ENCODE measurements around the gene LETMD1. TPM values are rescaled to one million over a fixed set of nuclear protein-coding genes. Genes with fewer than 3 reads are reported as not detected.

LETMD1 gene
- total and polyA plus RNA-seq, 2 of the 4 experiments (the other 2 are of a cell fraction): 27.6 to 40.1 TPM

GRCh38 chr12:51065530-51065929 lies 17.4 kb downstream of the LETMD1 start:
- no peak overlapping the region for H3K23ac ChIP-seq (ENCODE audit: low read depth, low read length)
- H3K27me3 ChIP-seq (ENCODE audit: control insufficient read depth, insufficient read depth, low read length): no peaks in the 10 kb centered on the region
- H2BK120ac ChIP-seq (ENCODE audit: low read depth, low read length): no peak overlapping the region
- H3K18ac ChIP-seq (ENCODE audit: low read depth, low read length): no peak overlapping the region
- dilution Hi-C loops (cut with HindIII; ENCODE audit: low sequenced_read_pairs, unreplicated experiment): no loop called here
- no peaks in the 10 kb centered on the region for H3K9me3 ChIP-seq (ENCODE audit: control insufficient read depth, insufficient read depth, low read length)
- intact Hi-C loops (cut with micrococcal nuclease): no loop called here
- WGBS, 2 experiments (ENCODE audit: extremely low coverage in 2 of 2, insufficient read length in 1 of 2): 100% methylated on average over 3 of the region's 5 CpGs; no CpG with 5 or more reads in 1 of the 2 experiments
- H4K20me1 ChIP-seq (ENCODE audit: insufficient read depth, low read length): 0 out of 2 replicates have a peak, but pooled peaks cover 7% of the 10 kb centered on the region
- ATAC-seq (ENCODE audit: low read depth): no peak
- no peak overlapping the region for H3K4ac ChIP-seq (ENCODE audit: low read depth, low read length)
- H2AK5ac ChIP-seq (ENCODE audit: low read depth, low read length): no peak overlapping the region
- H3K4me2 ChIP-seq (ENCODE audit: low read depth, low read length): no peak overlapping the region
- no peak for DNase-seq
- H3K9me1 ChIP-seq (ENCODE audit: insufficient read depth, low read length): peaks cover 9% of the 10 kb centered on the region; the same call in 1 of the 2 replicates
- H3K14ac ChIP-seq (replicated peaks; ENCODE audit: low read depth, low read length): no peak overlapping the region
- BruUV-seq (replicated peaks): no TSS peak
- no peak overlapping the region for H3K56ac ChIP-seq (ENCODE audit: extremely low read depth, insufficient read depth, low read length)
- no peak overlapping the region for H3K4me3 ChIP-seq (ENCODE audit: insufficient read depth, low read depth, low read length)
- H3K79me1 ChIP-seq (ENCODE audit: low read depth in 1 of 2, low read length in 2 of 2): peaks cover 8 to 28% of the 10 kb centered on the region in 2 experiments; a peak in 2 of 4 replicates
- H3K9ac ChIP-seq (ENCODE audit: low read depth, low read length): no peak overlapping the region
- no peak overlapping the region for H2BK15ac ChIP-seq (ENCODE audit: low read depth, low read length)
- TF ChIP-seq MAZ (IDR thresholded peaks at IDR 0.05; ENCODE audit: borderline replicate concordance, low read depth, low read length) (no peak), RAD21 (IDR thresholded peaks at IDR 0.05; ENCODE audit: low read length) (no peak), SMC3 (IDR thresholded peaks at IDR 0.05; ENCODE audit: low read depth, low read length) (no peak), RFX5 (IDR thresholded peaks at IDR 0.05; ENCODE audit: low read depth, low read length) (no peak), MAFK (IDR thresholded peaks at IDR 0.05; ENCODE audit: low read depth, low read length) (no peak), FOS (IDR thresholded peaks at IDR 0.05; ENCODE audit: low read depth, low read length) (no peak), MXI1 (IDR thresholded peaks at IDR 0.05; ENCODE audit: borderline replicate concordance, low read depth, low read length) (no peak), POLR2A (IDR thresholded peaks at IDR 0.05; ENCODE audit: low read depth, low read length) (no peak), CHD1 (IDR thresholded peaks at IDR 0.05; ENCODE audit: low read depth, low read length) (no peak), USF2 (IDR thresholded peaks at IDR 0.05; ENCODE audit: low read depth, low read length) (no peak), RCOR1 (IDR thresholded peaks at IDR 0.05; ENCODE audit: insufficient replicate concordance, low read length) (no peak), CTCF (conservative IDR thresholded peaks at IDR 0.05; ENCODE audit: low read depth, low read length) (no peak), ELK1 (IDR thresholded peaks at IDR 0.05; ENCODE audit: borderline replicate concordance, low read depth, low read length) (no peak), BHLHE40 (IDR thresholded peaks at IDR 0.05; ENCODE audit: low read depth, low read length) (no peak), CEBPB (IDR thresholded peaks at IDR 0.05; ENCODE audit: low read depth, low read length) (no peak), NFE2L2 (IDR thresholded peaks at IDR 0.05; ENCODE audit: low read depth, low read length) (no peak)
- H3K27ac ChIP-seq (ENCODE audit: insufficient read depth, low read length): no peak overlapping the region
- no peak overlapping the region for H4K5ac ChIP-seq (ENCODE audit: low read depth, low read length)
- no peak overlapping the region for H2AFZ ChIP-seq (replicated peaks; ENCODE audit: low read length, poor library complexity)
- no peak overlapping the region for H4K91ac ChIP-seq (ENCODE audit: insufficient read depth, low read depth, low read length)
- in situ Hi-C loops (cut with MboI; ENCODE audit: low sequenced_read_pairs): no loop called here
- POLR2A ChIA-PET (ENCODE audit: unreplicated experiment): no interaction called here
- peaks cover 55% of the 10 kb centered on the region for H3K36me3 ChIP-seq (ENCODE audit: control insufficient read depth, insufficient read depth, low read length)
- H3K4me1 ChIP-seq (ENCODE audit: control insufficient read depth, insufficient read depth, low read length): peaks cover 2% of the 10 kb centered on the region; the same call in 1 of the 2 replicates
- H2BK5ac ChIP-seq (ENCODE audit: low read depth, low read length, poor library complexity, severe bottlenecking): no peak overlapping the region
- CTCF ChIA-PET: no interaction called here
- H2AK9ac ChIP-seq (replicated peaks; ENCODE audit: low read depth, low read length, poor library complexity): no peak overlapping the region
- no peak overlapping the region for H2BK20ac ChIP-seq (ENCODE audit: low read depth, low read length)
- H4K8ac ChIP-seq (ENCODE audit: low read depth in 2 of 2, low read length in 2 of 2): no peak overlapping the region

Measured in IMR-90 (cell line).